Chondrocyte (in vitro differentiated cells): ENCODE data around the gene PPP1CB. TPM values are rescaled to one million over a fixed set of nuclear protein-coding genes. Genes with fewer than 3 reads are reported as not detected.
"Not testable (repeated sequence)": the region's sequence is repeated elsewhere in the genome, so short reads cannot be mapped to it uniquely, and the experiment has no call there.

Experiments used
- DNase-seq: peaks from one replicate; pipeline ENCODE4 v3.0.0; 2021; ENCODE audit warnings: mixed read lengths, low spot score
- H3K27ac Mint-ChIP-seq: one replicate; pipeline ENCODE4 v1.8.0; 2021; ENCODE audit warnings: mild to moderate bottlenecking, moderate library complexity, mixed read lengths; ENCODE audit not compliant: unreplicated experiment
- H3K27me3 Mint-ChIP-seq: 2 replicates; pipeline ENCODE4 v1.8.0; 2021; ENCODE audit warnings: low read depth, mixed read lengths
- H3K36me3 Mint-ChIP-seq: 2 replicates; pipeline ENCODE4 v1.8.0; 2021; ENCODE audit warnings: low read depth, mixed read lengths
- H3K4me1 Mint-ChIP-seq: 2 replicates; pipeline ENCODE4 v1.8.0; 2021; ENCODE audit warnings: low read depth, mild to moderate bottlenecking, mixed read lengths
- H3K4me3 Mint-ChIP-seq: one replicate; pipeline ENCODE4 v1.8.0; 2021; ENCODE audit warnings: mild to moderate bottlenecking, moderate library complexity, mixed read lengths; ENCODE audit not compliant: unreplicated experiment
- H3K9me3 Mint-ChIP-seq: 2 replicates; pipeline ENCODE4 v1.8.0; 2021; ENCODE audit warnings: low read depth, mixed read lengths
- CTCF ChIP-seq: fragments of 200-600 bp; sonication (generic); IDR thresholded peaks from 2 replicates; pipeline ENCODE4 v1.5.0; 2021; ENCODE audit warnings: antibody characterized with exemption, mild to moderate bottlenecking, moderate library complexity
- total RNA-seq: library from RNA; stranded (reverse); gene quantifications from 3 replicates; pipeline ENCODE4 v1.2.1, GENCODE V29; 2021

The PPP1CB gene
- total RNA-seq, 1 donor from 2014 or later: 447 TPM

- Mint-ChIP-seq H3K4me3 (no peak overlapping the region), H3K36me3 (peaks cover 29% of the 10 kb centered on the region), H3K27ac (peak overlapping the region; percentile 69), H3K27me3 (no peaks in the 10 kb centered on the region), H3K9me3 (no peaks in the 10 kb centered on the region), H3K4me1 (peaks cover 54% of the 10 kb centered on the region)
- TF ChIP-seq CTCF: no peak
- DNase-seq: no peak
Observed at GRCh38 chr2:28776471-28776870, 24.8 kb downstream of the PPP1CB start.

GRCh38 chr2:28778392-28778791 is 26.8 kb downstream of the PPP1CB start:
- no peaks in the 10 kb centered on the region for H3K9me3 Mint-ChIP-seq
- H3K27ac Mint-ChIP-seq: no peak overlapping the region
- no peak for TF ChIP-seq CTCF
- H3K27me3 Mint-ChIP-seq: no peaks in the 10 kb centered on the region
- peaks cover 43% of the 10 kb centered on the region for H3K4me1 Mint-ChIP-seq
- DNase-seq: no peak
- peaks cover 38% of the 10 kb centered on the region for H3K36me3 Mint-ChIP-seq
- no peak overlapping the region for H3K4me3 Mint-ChIP-seq

GRCh38 chr2:28779001-28779400 is 27.4 kb downstream of the PPP1CB start:
- Mint-ChIP-seq H3K4me3 (no peak overlapping the region), H3K9me3 (no peaks in the 10 kb centered on the region), H3K27ac (no peak overlapping the region), H3K4me1 (peaks cover 36% of the 10 kb centered on the region), H3K27me3 (no peaks in the 10 kb centered on the region), H3K36me3 (peaks cover 38% of the 10 kb centered on the region)
- no peak for TF ChIP-seq CTCF
- no peak for DNase-seq

GRCh38 chr2:28780496-28780895 is 28.9 kb downstream of the PPP1CB start:
- Mint-ChIP-seq H3K27ac (peak overlapping the region; percentile 41), H3K4me1 (peaks cover 28% of the 10 kb centered on the region), H3K27me3 (no peaks in the 10 kb centered on the region), H3K9me3 (no peaks in the 10 kb centered on the region), H3K36me3 (peaks cover 44% of the 10 kb centered on the region), H3K4me3 (no peak overlapping the region)
- TF ChIP-seq CTCF: no peak
- DNase-seq: no peak

- no peaks in the 10 kb centered on the region for H3K27me3 Mint-ChIP-seq
- no peak for TF ChIP-seq CTCF
- peaks cover 12% of the 10 kb centered on the region for H3K4me1 Mint-ChIP-seq
- peaks cover 40% of the 10 kb centered on the region for H3K36me3 Mint-ChIP-seq
- H3K9me3 Mint-ChIP-seq: no peaks in the 10 kb centered on the region
- no peak for DNase-seq
- peak overlapping the region; percentile 52 for H3K27ac Mint-ChIP-seq
- H3K4me3 Mint-ChIP-seq: no peak overlapping the region
Observed at GRCh38 chr2:28782423-28782822, 30.8 kb downstream of the PPP1CB start.

GRCh38 chr2:28784570-28784969 is 32.9 kb downstream of the PPP1CB start:
- not testable (repeated sequence) for DNase-seq, H3K9me3 Mint-ChIP-seq, H3K4me3 Mint-ChIP-seq, H3K27me3 Mint-ChIP-seq, H3K4me1 Mint-ChIP-seq
- peak overlapping the region; percentile 45 for H3K27ac Mint-ChIP-seq
- H3K36me3 Mint-ChIP-seq: peaks cover 43% of the 10 kb centered on the region
